DMS 273 (cell line): ENCODE data around the gene ANKH.
"Not testable (repeated sequence)": the region's sequence is repeated elsewhere in the genome, so short reads cannot be mapped to it uniquely, and the experiment has no call there.

Source experiments
- DNase-seq: peaks from one replicate; lab custom pipeline; 2025; ENCODE audit not compliant: unreplicated experiment; lab: John Stamatoyannopoulos, UW

The ANKH gene

GRCh38 chr5:14871214-14872069, at the start of gene ANKH:
TSS of gene ANKH (minus strand) at chr5:14871778. CDS start at chr5:14871447, 331 bp downstream.
- peak; percentile 96 for DNase-seq

GRCh38 chr5:14920121-14920520, 48.5 kb upstream of the ANKH start:
- DNase-seq, result no peak

- not testable (repeated sequence) for DNase-seq
Measured at GRCh38 chr5:14919106-14919505, 47.5 kb upstream of the ANKH start.

GRCh38 chr5:14917719-14918118, 46.1 kb upstream of the ANKH start:
- no peak for DNase-seq

GRCh38 chr5:14915291-14915952, 43.8 kb upstream of the ANKH start:
- no peak for DNase-seq

GRCh38 chr5:14914623-14915260, 43.2 kb upstream of the ANKH start:
- DNase-seq, result no peak

- no peak for DNase-seq
Measured at GRCh38 chr5:14914193-14914592, 42.6 kb upstream of the ANKH start.

- no peak for DNase-seq
Measured at GRCh38 chr5:14913096-14913495, 41.5 kb upstream of the ANKH start.

- no peak for DNase-seq
Measured at GRCh38 chr5:14912206-14912605, 40.6 kb upstream of the ANKH start.

GRCh38 chr5:14909369-14909768, 37.8 kb upstream of the ANKH start:
- DNase-seq, result no peak

- DNase-seq, result peak; percentile 43
Measured at GRCh38 chr5:14908172-14908571, 36.6 kb upstream of the ANKH start.

- no peak for DNase-seq
Measured at GRCh38 chr5:14906628-14907027, 35.0 kb upstream of the ANKH start.

- DNase-seq, result peak; percentile 86
Measured at GRCh38 chr5:14902826-14903560, 31.4 kb upstream of the ANKH start.

GRCh38 chr5:14901462-14902051, 30.0 kb upstream of the ANKH start:
- DNase-seq, result peak; percentile 33

- DNase-seq, result no peak
Measured at GRCh38 chr5:14900693-14901461, 29.3 kb upstream of the ANKH start.

GRCh38 chr5:14896131-14896530, 24.6 kb upstream of the ANKH start:
- no peak for DNase-seq

- DNase-seq, result peak; percentile 8
Measured at GRCh38 chr5:14895301-14895700, 23.7 kb upstream of the ANKH start.

- no peak for DNase-seq
Measured at GRCh38 chr5:14894748-14895147, 23.2 kb upstream of the ANKH start.

- DNase-seq, result no peak
Measured at GRCh38 chr5:14893381-14893780, 21.8 kb upstream of the ANKH start.

GRCh38 chr5:14890846-14891245, 19.3 kb upstream of the ANKH start:
- DNase-seq, result peak; percentile 16
